ENCODE results near the gene CREB5.
"Not testable (repeated sequence)": the region's sequence is repeated elsewhere in the genome, so short reads cannot be mapped to it uniquely, and the experiment has no call there.

CREB5 gene

GRCh38 chr7:28793381-28794085, 381.2 kb downstream of the CREB5 start:
- DNase-seq = no peak

GRCh38 chr7:28798274-28798673, 386.0 kb downstream of the CREB5 start:
- DNase-seq = no peak

- DNase-seq = no peak
These were observed 387.3 kb downstream of the CREB5 start for GRCh38 chr7:28799619-28800018.

GRCh38 chr7:28800150-28800549, 387.8 kb downstream of the CREB5 start:
- no peak for DNase-seq

- no peak for DNase-seq
These were observed 390.1 kb downstream of the CREB5 start for GRCh38 chr7:28802450-28802849.

- DNase-seq = no peak
These were observed 391.8 kb downstream of the CREB5 start for GRCh38 chr7:28804157-28804556.

GRCh38 chr7:28804990-28805389, 392.7 kb downstream of the CREB5 start:
- DNase-seq = no peak

GRCh38 chr7:28806841-28807240, 394.5 kb downstream of the CREB5 start:
- no peak for DNase-seq

- no peak for DNase-seq
These were observed 395.2 kb downstream of the CREB5 start for GRCh38 chr7:28807396-28807994.

GRCh38 chr7:28808796-28809533, 396.6 kb downstream of the CREB5 start:
- DNase-seq = no peak

- no peak for DNase-seq
These were observed 398.7 kb downstream of the CREB5 start for GRCh38 chr7:28811008-28811407.

GRCh38 chr7:28811701-28812430, 399.5 kb downstream of the CREB5 start:
- DNase-seq = no peak

- peak; percentile 56 for DNase-seq
These were observed 400.3 kb downstream of the CREB5 start for GRCh38 chr7:28812616-28813015.

- peak; percentile 76 for DNase-seq
These were observed 401.1 kb downstream of the CREB5 start for GRCh38 chr7:28813243-28813962.

GRCh38 chr7:28815369-28815927, 403.1 kb downstream of the CREB5 start:
- DNase-seq = no peak

GRCh38 chr7:28815928-28816373, 403.6 kb downstream of the CREB5 start:
- DNase-seq = no peak

- DNase-seq = no peak
These were observed 406.7 kb downstream of the CREB5 start for GRCh38 chr7:28818996-28819395.

GRCh38 chr7:28823582-28823981, 411.3 kb downstream of the CREB5 start:
- no peak for DNase-seq

- DNase-seq = not testable (repeated sequence)
These were observed 413.6 kb downstream of the CREB5 start for GRCh38 chr7:28825817-28826448.

- no peak for DNase-seq
These were observed 418.5 kb downstream of the CREB5 start for GRCh38 chr7:28830846-28831245.

GRCh38 chr7:28832669-28833068, 420.4 kb downstream of the CREB5 start:
- no peak for DNase-seq

GRCh38 chr7:28835800-28836199, 423.5 kb downstream of the CREB5 start:
- DNase-seq = no peak
